HCT116 (cell line): ENCODE results near the gene GCDH.

Experiments
- CEBPB ChIP-seq: IDR thresholded peaks from 2 replicates; pipeline ENCODE4 v1.6.1; 2012; ENCODE audit warnings: low read depth
- EGR1 ChIP-seq: IDR thresholded peaks from 2 replicates; pipeline ENCODE4 v1.6.1; 2012; ENCODE audit warnings: low read depth
- EZH2 ChIP-seq: fragments of 200-600 bp; sonication (generic); IDR thresholded peaks from 2 replicates; pipeline ENCODE4 v1.6.1; 2017; ENCODE audit warnings: antibody characterized with exemption, mixed run types
- POLR2AphosphoS5 ChIP-seq: IDR thresholded peaks from 2 replicates; pipeline ENCODE4 v1.6.1; 2011; ENCODE audit warnings: mild to moderate bottlenecking, low read depth, low read length, moderate library complexity
- TF ChIP-seq, protein P1 (sequence below), 3 experiments: fragments of 200-600 bp in 1 of 3; sonication (generic) in 1 of 3; IDR thresholded peaks in 2 of 3; conservative IDR thresholded peaks in 1 of 3; 2 replicates each; pipeline ENCODE4 v1.5.1; 2012 to 2017; ENCODE audit warnings: low read depth in 2 of 3, low read length in 2 of 3, antibody characterized with exemption in 1 of 3, borderline replicate concordance in 1 of 3, control low read depth in 1 of 3, mild to moderate bottlenecking in 1 of 3, mixed read lengths in 1 of 3, mixed run types in 1 of 3, moderate library complexity in 1 of 3; ENCODE audit not compliant: insufficient read depth in 1 of 3

DNA sequence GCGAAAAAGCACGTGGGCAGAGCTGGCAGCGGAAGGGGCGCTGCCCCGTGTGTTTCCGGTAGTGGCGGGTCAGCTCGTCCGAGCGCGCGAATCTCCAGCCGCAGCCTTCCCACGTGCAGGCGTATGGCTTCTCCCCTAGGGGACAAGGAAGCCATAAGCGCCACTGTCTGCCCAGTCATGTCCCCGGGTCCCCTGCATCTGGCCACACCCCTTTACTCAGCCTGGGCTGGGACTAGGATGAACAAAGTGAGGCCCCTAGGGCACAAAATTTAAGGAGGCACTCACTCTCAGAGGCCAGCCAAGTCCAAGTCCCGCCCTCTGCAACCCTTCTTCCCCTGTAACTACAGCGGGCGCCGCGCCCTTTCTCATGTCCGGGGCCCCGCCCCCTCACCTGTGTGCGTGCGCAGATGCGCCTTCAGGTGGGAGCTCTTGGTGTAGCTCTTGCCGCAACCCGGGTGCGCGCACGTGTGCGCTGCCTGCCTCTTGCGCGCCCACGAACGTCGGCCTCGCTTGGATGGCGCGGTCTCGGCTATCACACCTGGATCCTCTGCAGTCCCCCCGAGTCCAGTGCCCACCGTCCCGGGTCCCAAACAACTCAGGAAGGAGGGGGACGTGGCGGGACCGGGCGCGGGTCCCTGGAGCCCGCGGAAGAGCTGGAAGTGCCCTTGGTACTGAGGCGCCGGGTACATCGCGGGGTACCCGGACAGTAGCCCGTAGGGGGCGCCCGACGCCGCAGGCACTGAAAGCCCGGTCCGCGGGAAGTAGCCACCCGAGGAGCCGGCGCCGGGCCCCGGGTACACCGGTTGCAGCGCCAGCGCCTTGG is 5.8 kb upstream of the GCDH start:
- TF ChIP-seq, protein P1, sequence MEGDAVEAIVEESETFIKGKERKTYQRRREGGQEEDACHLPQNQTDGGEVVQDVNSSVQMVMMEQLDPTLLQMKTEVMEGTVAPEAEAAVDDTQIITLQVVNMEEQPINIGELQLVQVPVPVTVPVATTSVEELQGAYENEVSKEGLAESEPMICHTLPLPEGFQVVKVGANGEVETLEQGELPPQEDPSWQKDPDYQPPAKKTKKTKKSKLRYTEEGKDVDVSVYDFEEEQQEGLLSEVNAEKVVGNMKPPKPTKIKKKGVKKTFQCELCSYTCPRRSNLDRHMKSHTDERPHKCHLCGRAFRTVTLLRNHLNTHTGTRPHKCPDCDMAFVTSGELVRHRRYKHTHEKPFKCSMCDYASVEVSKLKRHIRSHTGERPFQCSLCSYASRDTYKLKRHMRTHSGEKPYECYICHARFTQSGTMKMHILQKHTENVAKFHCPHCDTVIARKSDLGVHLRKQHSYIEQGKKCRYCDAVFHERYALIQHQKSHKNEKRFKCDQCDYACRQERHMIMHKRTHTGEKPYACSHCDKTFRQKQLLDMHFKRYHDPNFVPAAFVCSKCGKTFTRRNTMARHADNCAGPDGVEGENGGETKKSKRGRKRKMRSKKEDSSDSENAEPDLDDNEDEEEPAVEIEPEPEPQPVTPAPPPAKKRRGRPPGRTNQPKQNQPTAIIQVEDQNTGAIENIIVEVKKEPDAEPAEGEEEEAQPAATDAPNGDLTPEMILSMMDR (IDR thresholded peaks at IDR 0.05 in 2 of 3, conservative IDR thresholded peaks at IDR 0.05 in 1 of 3; ENCODE audit: borderline replicate concordance in 1 of 3, insufficient read depth in 1 of 3, low read depth in 2 of 3, low read length in 2 of 3), result no peak
- TF ChIP-seq POLR2AphosphoS5 (no peak), EGR1 (no peak), EZH2 (no peak), CEBPB (no peak)
